Stimulated activated effector memory CD8-positive, alpha-beta T cell treated with anti-CD3 and anti-CD28 coated beads, Interleukin-12 subunit alpha, Interleukin-12 subunit beta, amount 100 ng/mL, for 72 hours (primary cell): ENCODE data around the gene SPINK1.
A peak's percentile ranks its signal among the peaks of the same experiment; 100 is the strongest.

Experiments used
- ATAC-seq: fragments of 150-1000 bp; cut with Tn5 transposase; 2 replicates; pipeline ENCODE4 v1.10.0; 2021
- DNase-seq, 2 donors: peaks; one replicate each; pipeline ENCODE4 v3.0.0; 2021 to 2022; ENCODE audit warnings: low spot score in 2 of 2
- H3K27ac Mint-ChIP-seq: one replicate; pipeline ENCODE4 v1.8.0; 2022; ENCODE audit warnings: mild to moderate bottlenecking, mixed read lengths
- H3K36me3 Mint-ChIP-seq: one replicate; pipeline ENCODE4 v1.8.0; 2022; ENCODE audit warnings: mild to moderate bottlenecking, mixed read lengths
- H3K4me1 Mint-ChIP-seq: one replicate; pipeline ENCODE4 v1.8.0; 2022; ENCODE audit warnings: mixed read lengths
- H3K4me3 Mint-ChIP-seq: one replicate; pipeline ENCODE4 v1.8.0; 2022; ENCODE audit warnings: mild to moderate bottlenecking, mixed read lengths
- H3K9me3 Mint-ChIP-seq: one replicate; pipeline ENCODE4 v1.8.0; 2022; ENCODE audit warnings: mixed read lengths

Gene SPINK1

DNA sequence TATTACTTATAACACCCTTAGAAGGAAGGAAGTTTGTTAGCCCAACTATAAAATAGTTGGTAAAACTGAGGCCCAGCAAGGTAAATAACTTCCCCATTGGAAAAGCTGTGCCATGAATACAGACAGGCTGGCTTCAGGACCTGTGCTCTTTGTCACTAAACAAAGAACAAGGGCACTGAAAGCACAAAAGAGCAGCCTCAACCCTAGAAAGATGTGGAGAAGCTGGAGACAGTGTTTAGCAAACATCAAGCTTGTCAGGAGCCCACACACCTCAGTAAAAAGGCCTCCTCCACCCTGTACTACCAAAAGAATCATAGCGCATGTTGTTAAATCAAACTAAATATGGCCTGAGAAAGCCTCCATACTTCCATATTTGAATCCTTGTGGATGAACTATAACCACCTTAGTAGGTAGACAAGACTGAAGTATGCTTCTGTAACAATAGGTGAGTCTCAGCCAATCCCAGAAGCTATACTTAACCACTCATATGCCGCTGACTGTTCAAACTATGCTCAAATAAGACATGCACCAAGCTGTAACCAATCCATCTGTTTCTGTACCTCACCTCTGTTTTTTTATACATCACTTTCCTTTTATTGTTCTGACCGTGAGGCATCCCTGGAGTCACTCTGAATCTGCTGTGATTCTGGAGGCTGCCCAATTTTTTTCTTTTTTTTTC, 28.6 kb upstream of the SPINK1 start:
- no peaks in the 10 kb centered on the region for H3K9me3 Mint-ChIP-seq

DNA sequence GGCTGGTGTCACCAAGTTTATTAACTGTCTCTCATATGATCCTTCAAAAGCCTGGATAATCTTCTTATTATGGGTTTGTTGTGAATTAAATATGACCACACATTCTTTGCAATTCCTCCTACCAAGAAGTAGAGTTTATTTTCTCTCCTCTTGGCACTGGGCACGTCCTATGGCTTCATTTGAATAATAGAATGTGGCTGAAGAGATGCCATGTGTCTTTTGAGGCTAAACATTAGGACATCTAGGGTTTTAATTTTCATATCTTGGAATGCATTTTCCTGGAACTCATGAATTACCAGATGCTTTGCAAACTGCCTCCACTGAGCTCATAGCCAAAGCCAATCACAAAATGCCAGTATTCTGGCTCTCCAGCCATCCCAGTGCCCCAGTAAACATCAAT, 27.1 kb upstream of the SPINK1 start:
- H3K4me1 Mint-ChIP-seq = no peaks in the 10 kb centered on the region
- no peaks in the 10 kb centered on the region for H3K9me3 Mint-ChIP-seq
- no peak overlapping the region for H3K4me3 Mint-ChIP-seq
- DNase-seq = no peak
- no peak overlapping the region for H3K27ac Mint-ChIP-seq
- no peaks in the 10 kb centered on the region for H3K36me3 Mint-ChIP-seq
- ATAC-seq = no peak

More for the DNA sequence above, 28.6 kb upstream of the SPINK1 start:
- Mint-ChIP-seq H3K36me3 (no peaks in the 10 kb centered on the region), H3K4me3 (no peak overlapping the region), H3K4me1 (no peaks in the 10 kb centered on the region), H3K27ac (no peak overlapping the region)
- DNase-seq = no peak
- ATAC-seq = no peak

DNA sequence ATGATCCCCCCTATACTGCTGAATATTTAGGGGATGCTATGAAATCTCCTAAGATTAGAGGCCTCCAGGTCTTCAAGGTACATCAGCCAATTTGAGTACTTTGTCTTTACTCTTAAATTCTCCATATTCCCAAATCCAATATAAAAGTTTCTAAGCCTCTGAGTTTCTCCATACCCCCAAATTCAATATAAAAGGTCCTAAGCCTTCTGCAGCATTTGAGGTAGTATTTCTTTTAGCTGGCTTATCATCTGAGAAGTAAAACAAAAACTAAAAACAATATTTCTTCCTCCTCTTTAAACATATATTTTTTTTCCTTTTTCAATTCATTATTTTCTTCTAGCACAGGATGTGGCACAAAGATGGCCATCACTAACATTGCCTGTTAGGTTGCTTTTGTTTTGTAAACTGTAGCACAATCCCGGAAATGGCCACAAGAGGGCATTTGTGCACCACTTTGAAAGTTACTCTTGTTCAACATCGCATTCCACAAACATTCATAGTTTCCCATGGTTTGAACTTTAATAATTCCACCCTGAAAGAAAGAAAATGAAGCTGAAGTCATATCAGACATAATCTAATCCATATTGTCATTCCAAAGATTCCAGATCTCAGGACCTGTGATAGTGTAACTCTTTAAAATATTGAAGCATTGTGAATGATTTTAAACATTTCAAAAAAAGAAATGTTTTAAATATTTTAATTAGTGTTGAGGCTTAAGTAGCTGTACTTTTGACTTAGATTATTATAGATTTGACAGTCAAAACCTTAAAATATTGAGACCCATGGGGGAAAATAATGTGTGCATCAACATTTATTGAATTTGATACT, 26.0 kb upstream of the SPINK1 start:
- DNase-seq (peak; percentile 10 to 64), ATAC-seq (peak; percentile 53)
- Mint-ChIP-seq H3K36me3 (no peaks in the 10 kb centered on the region), H3K4me3 (no peak overlapping the region), H3K4me1 (no peaks in the 10 kb centered on the region), H3K27ac (no peak overlapping the region), H3K9me3 (no peaks in the 10 kb centered on the region)

DNA sequence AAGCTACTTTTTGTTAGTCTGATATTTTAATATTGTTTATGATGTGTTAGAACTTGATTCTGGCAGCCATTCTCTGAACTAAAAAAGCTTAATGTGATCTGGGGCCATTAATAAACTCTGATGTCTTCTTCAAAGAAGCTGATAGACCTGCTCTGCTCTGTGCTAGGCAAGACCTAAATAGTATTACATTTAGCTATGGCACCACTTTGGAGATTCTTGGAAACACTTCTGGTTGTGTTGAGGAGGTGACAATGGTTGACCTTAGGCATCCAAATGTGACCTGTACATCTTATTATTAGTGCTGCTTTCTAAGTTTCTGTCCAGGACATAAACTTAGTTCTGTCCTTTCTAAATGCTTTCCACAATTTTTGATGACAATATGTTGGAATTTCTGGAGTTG, 25.3 kb upstream of the SPINK1 start:
- H3K27ac Mint-ChIP-seq = no peak overlapping the region
- H3K9me3 Mint-ChIP-seq = no peaks in the 10 kb centered on the region
- DNase-seq = no peak
- H3K4me3 Mint-ChIP-seq = no peak overlapping the region
- no peaks in the 10 kb centered on the region for H3K4me1 Mint-ChIP-seq
- no peak for ATAC-seq
- no peaks in the 10 kb centered on the region for H3K36me3 Mint-ChIP-seq

DNA sequence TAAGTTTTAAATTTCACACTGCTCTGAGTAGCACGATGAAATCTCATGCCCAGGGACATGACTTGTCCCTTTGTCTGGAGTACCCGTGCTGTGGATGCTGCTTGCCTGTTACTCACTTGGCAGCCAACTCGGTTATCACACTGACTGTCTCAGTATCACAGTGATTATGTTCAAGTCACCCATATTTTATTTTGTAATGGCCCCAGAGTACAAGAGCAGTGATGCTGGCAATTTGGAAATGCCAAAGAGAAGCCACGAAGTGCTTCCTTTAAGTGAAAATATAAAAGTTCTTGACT, 24.3 kb upstream of the SPINK1 start:
- H3K36me3 Mint-ChIP-seq = no peaks in the 10 kb centered on the region

DNA sequence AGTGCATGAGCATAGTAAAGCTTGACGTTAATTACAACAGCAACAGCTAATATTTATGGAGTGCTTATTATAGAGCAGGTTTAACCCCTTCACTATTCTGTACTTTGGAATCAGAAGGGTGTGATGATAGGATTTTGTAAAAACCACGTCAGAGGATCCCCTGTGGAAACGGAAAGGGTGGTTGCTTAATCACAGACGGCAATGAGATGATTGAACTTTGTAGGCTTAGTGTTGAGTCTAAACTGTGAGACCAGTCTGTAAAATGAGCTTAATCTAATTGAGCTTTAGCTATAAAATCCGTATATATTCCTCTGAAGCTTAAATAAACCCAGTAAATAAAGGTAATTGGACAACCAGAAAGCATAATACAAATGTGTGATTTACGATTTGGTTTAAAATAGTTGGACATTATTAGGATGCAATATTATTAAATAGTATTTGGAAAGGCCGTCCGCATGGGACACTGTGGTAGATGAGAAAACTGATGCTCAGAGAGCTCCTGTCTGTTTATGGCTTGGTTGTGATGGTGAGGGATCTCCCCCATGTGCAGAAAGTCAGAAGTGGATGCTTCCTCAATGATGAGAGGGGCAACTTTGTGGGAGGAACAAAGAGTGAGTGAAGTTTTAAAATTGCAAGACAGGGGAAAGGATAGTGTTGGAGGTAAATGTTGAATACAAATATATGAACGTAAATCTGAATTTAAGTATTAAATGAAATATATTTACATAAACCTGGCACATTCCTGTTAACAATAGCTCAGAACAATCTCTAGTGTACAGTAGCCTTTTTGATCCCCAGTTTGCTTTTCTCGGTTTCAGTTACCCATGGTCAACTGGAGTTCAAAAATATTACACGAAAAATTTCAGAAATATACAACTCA, 23.7 kb upstream of the SPINK1 start:
- no peaks in the 10 kb centered on the region for H3K36me3 Mint-ChIP-seq
- no peaks in the 10 kb centered on the region for H3K4me1 Mint-ChIP-seq
- no peak for ATAC-seq
- no peak overlapping the region for H3K4me3 Mint-ChIP-seq
- DNase-seq = no peak
- no peak overlapping the region for H3K27ac Mint-ChIP-seq
- H3K9me3 Mint-ChIP-seq = no peaks in the 10 kb centered on the region

More for the DNA sequence above, 24.3 kb upstream of the SPINK1 start:
- ATAC-seq = no peak
- H3K27ac Mint-ChIP-seq = no peak overlapping the region
- DNase-seq = no peak
- H3K9me3 Mint-ChIP-seq = no peaks in the 10 kb centered on the region
- H3K4me3 Mint-ChIP-seq = no peak overlapping the region
- no peaks in the 10 kb centered on the region for H3K4me1 Mint-ChIP-seq

DNA sequence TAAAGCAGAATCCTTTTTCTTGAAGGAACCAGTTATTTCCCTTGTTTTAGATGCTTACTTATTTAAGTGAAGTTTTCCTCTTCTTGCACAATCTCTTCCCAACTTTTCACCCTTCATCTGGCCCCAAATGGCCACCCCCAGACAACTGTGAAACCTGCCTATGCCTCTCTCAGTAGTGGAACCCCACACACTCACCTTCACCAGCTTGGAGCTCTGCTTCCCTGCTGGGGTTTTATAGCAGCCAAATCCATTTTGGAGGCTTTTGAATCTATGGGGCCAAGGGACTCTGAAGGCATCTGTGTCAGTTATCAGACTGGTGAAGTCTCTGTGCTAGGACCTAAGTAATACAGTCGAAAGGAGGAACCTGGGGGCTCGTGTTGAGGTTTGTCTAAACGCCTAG, 22.9 kb upstream of the SPINK1 start:
- no peak for DNase-seq
- Mint-ChIP-seq H3K27ac (no peak overlapping the region), H3K36me3 (no peaks in the 10 kb centered on the region)

DNA sequence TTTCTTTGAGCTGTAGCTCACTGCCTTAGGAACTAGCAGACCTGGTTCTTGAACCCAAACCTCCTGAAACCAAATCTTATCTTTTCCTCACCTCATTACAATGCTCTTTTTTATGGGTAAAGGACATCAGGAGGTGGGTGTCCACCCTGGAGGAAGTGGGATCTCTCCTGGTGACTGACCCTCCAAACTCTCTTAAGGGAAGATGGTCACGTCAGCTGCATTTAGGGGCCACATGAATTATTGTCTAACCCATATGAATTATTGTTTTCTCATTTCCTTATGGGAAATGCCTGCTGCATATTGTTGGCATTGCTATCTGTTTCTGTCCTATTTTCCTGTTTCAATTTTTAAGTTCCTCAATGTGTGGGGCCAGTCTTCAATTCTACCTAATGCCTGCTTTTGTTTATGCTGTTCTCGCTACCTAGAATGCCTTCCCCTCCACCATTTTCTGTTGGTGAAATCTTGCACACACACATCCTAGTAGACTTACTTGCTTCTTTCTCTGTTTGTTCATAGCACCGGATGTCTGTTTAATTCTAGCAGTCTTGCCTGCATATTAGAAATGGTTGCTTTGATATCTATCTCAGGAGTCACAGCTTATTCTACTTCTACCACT, 22.0 kb upstream of the SPINK1 start:
- H3K36me3 Mint-ChIP-seq = no peaks in the 10 kb centered on the region
- no peak overlapping the region for H3K27ac Mint-ChIP-seq
- no peak overlapping the region for H3K4me3 Mint-ChIP-seq
- no peaks in the 10 kb centered on the region for H3K4me1 Mint-ChIP-seq
- H3K9me3 Mint-ChIP-seq = no peaks in the 10 kb centered on the region
- no peak for ATAC-seq
- DNase-seq = no peak

More for the DNA sequence above, 22.9 kb upstream of the SPINK1 start:
- H3K4me1 Mint-ChIP-seq = no peaks in the 10 kb centered on the region
- no peaks in the 10 kb centered on the region for H3K9me3 Mint-ChIP-seq
- no peak overlapping the region for H3K4me3 Mint-ChIP-seq
- ATAC-seq = no peak

DNA sequence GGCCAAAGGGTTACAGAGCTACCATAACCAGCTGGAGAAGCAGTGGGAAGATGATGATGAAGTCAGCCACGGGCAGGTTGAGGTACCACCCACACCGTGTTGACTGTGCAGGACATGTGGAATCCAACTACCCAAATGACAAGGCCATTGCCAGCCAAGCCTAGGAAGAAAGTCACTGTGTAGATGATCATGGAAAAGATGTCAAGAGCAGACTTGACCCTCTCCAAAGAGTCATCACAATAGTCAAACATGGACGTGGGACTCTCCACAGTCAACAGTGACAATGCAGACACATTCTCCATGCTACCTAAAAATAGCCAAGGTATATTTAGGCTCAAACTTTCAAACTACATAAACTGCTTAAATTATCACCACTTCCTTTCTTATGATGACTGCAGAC, 20.9 kb upstream of the SPINK1 start:
- Mint-ChIP-seq H3K4me1 (no peaks in the 10 kb centered on the region), H3K9me3 (no peaks in the 10 kb centered on the region), H3K4me3 (no peak overlapping the region), H3K36me3 (no peaks in the 10 kb centered on the region), H3K27ac (no peak overlapping the region)
- peak; percentile 31 for ATAC-seq
- DNase-seq = no peak

DNA sequence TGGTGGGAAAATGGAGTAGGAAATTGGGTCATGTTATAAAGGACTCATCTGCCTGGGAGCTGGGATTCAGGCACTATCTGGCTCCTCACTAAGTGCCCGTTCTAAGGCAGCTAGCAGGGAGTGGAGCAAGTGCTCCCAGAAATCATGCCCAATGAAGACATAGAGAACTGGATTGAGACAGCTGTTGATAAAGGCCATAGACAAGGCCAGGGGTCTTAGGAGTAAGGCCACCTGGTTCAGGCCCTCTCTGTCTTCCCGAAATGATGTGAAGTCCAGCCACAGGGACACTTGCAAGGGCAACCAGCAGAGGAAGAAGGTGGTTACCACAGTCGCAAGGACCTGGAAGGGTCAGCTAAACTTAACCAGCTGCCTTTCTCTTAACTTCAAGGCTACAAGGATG, 20.1 kb upstream of the SPINK1 start:
- no peaks in the 10 kb centered on the region for H3K36me3 Mint-ChIP-seq
- no peaks in the 10 kb centered on the region for H3K9me3 Mint-ChIP-seq
- ATAC-seq = no peak
- no peak for DNase-seq
- H3K4me3 Mint-ChIP-seq = no peak overlapping the region
- H3K4me1 Mint-ChIP-seq = no peaks in the 10 kb centered on the region
- H3K27ac Mint-ChIP-seq = no peak overlapping the region

DNA sequence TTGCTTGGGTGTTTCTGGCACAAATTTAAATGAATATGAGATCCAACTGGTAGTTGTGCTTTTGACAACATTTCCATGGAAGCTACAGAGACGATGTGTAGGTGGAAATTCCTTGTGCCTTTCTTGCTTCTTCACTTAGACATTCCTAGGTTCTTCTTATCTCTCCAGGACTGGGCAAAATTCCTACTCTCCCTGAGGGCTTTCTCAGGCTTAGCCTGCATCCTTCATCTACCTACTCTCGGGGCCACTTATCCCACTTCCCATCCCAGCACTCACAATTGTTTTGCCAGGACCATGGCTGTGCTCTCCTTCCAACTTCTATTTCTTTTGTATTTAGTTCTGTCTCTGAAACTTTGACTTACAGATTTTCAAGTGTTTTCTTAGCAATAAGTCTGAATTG, 17.8 kb upstream of the SPINK1 start:
- Mint-ChIP-seq H3K27ac (no peak overlapping the region), H3K4me3 (no peak overlapping the region), H3K9me3 (no peaks in the 10 kb centered on the region), H3K4me1 (no peaks in the 10 kb centered on the region), H3K36me3 (no peaks in the 10 kb centered on the region)
- no peak for ATAC-seq
- DNase-seq = no peak

DNA sequence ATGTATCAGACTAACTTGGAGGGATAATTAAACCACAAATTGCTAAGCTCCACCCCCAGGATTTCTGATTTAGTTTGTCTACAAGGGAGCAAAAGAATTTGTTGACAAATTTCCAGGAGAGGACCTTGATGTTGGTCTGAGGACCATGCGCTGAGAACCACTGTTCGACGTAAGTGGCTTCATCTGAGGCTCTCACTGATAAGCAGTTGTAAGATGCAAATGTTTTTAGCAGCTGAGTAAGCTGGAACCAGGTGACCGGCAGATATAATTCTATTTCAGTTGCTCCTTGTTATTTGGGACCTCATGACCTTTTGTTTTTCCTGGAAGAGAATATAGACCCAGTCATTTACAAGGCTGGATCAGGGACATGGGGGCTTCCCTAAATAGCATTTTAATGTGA, 14.1 kb upstream of the SPINK1 start:
- H3K4me3 Mint-ChIP-seq = no peak overlapping the region
- no peaks in the 10 kb centered on the region for H3K4me1 Mint-ChIP-seq
- DNase-seq (no peak), ATAC-seq (no peak)
- no peaks in the 10 kb centered on the region for H3K9me3 Mint-ChIP-seq
- no peak overlapping the region for H3K27ac Mint-ChIP-seq
- H3K36me3 Mint-ChIP-seq = no peaks in the 10 kb centered on the region

DNA sequence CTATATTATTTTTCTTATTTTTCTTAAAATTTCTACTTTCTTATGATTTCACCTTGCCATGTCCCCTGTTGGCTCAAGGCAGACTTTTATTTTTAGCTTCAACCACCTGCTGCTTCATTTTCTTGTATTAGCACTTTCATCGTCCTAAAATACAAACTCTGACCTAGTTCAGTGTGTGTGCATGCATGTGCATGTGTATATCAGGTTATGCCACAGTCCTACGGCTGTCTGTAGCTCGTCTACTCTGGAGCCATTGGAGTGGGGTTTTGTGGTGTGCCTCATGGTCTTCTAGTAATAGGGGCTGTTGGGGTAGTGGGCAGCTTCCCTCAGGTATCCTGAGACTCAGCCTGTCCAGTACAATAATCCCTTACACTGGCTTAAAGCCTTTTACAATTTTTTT, 13.4 kb upstream of the SPINK1 start:
- H3K4me1 Mint-ChIP-seq = no peaks in the 10 kb centered on the region
- H3K36me3 Mint-ChIP-seq = no peaks in the 10 kb centered on the region
- no peaks in the 10 kb centered on the region for H3K9me3 Mint-ChIP-seq
- ATAC-seq (no peak), DNase-seq (no peak)
- H3K4me3 Mint-ChIP-seq = no peak overlapping the region
- no peak overlapping the region for H3K27ac Mint-ChIP-seq

DNA sequence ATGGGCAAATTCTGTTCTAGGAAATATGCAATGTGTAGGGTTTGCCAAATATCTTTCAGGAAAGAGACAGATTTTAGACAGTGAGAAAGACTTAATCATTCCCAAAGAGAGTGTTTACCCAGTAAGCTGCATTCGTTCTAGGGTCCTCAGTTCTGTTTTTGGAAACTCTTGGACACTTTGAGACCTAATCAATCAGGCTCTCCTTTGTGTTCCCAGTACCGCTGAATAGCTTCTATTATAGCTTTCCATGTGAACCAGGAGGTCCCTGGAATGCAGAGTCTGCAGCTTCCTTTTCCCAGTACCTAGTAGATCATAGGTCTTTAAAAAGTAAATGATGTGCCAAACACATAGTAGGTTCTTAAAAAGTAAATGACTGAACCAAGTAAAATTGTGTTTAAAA, 11.4 kb upstream of the SPINK1 start:
- DNase-seq (no peak), ATAC-seq (no peak)
- Mint-ChIP-seq H3K9me3 (no peaks in the 10 kb centered on the region), H3K4me3 (no peak overlapping the region), H3K36me3 (no peaks in the 10 kb centered on the region), H3K27ac (no peak overlapping the region), H3K4me1 (no peaks in the 10 kb centered on the region)

DNA sequence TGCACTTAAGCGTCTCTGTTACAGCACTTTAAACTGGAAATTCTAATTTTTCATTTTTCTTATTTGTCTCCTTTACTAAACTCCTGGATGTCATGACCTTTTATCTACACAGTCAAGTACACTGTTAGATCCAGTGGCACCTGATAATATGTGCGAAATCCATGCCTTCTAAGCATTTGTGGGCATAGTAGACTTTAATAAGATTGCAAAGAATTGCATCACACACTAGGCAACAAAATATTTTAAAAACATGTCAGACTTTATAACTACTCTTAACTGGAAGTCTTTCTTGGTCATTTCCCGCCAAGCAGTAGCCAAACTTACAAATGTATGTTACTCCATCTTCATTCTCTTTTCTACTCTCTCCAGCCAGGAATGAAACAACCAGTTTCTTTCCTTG, 5.0 kb upstream of the SPINK1 start:
- no peak overlapping the region for H3K4me3 Mint-ChIP-seq
- no peaks in the 10 kb centered on the region for H3K36me3 Mint-ChIP-seq
- no peaks in the 10 kb centered on the region for H3K9me3 Mint-ChIP-seq
- ATAC-seq (no peak), DNase-seq (no peak)
- no peaks in the 10 kb centered on the region for H3K4me1 Mint-ChIP-seq
- H3K27ac Mint-ChIP-seq = no peak overlapping the region
